Fibroblast of the conjunctiva (primary cell): ENCODE results near the gene KDM3B.
A peak's percentile ranks its signal among the peaks of the same experiment; 100 is the strongest.
"Not testable (repeated sequence)": the region's sequence is repeated elsewhere in the genome, so short reads cannot be mapped to it uniquely, and the experiment has no call there.

ENCODE experiments used
- DNase-seq: peaks from one replicate; pipeline ENCODE4 v3.0.0-alpha.2; 2010; ENCODE audit warnings: low read depth

Gene KDM3B

DNA sequence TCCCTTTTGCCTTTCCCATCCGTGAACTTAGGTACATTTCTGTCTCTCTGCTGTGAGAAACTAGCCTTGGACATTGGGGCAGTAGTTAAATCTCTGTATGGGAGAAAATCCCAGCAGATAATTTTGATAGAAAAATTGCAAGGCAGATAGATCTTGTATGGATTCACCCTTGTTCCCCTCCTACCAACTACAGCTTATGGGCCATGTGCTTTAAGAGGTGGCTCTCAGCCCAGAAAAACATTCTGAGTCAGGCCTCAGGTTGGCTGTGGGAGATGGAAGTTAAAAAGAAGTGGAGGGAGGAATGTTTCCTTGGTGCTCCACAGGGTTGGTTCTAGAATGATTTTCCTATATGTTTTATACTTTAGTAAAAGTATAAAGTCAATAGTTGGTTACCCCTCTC, 1.4 kb upstream of the KDM3B start:
- DNase-seq: peak; percentile 52

DNA sequence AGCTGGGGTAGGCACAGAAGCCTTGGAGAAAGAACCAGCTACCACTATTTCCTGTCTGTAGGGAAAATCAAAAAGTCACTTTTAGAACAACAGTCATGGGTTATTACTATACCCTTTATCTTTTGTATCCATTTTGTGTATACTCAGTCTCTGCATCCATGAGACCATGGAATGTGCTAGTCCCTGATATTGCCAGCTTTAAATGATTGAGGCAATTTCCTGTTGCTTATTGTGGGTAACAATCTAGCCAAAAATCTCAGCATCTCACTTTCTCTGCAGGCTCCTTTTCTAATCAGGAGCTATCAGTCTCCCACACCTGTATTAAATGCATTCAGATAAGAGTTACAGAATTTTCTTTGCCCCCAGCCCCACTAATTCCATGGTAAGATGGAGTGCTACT, 968 bp upstream of the KDM3B start:
- DNase-seq: no peak

DNA sequence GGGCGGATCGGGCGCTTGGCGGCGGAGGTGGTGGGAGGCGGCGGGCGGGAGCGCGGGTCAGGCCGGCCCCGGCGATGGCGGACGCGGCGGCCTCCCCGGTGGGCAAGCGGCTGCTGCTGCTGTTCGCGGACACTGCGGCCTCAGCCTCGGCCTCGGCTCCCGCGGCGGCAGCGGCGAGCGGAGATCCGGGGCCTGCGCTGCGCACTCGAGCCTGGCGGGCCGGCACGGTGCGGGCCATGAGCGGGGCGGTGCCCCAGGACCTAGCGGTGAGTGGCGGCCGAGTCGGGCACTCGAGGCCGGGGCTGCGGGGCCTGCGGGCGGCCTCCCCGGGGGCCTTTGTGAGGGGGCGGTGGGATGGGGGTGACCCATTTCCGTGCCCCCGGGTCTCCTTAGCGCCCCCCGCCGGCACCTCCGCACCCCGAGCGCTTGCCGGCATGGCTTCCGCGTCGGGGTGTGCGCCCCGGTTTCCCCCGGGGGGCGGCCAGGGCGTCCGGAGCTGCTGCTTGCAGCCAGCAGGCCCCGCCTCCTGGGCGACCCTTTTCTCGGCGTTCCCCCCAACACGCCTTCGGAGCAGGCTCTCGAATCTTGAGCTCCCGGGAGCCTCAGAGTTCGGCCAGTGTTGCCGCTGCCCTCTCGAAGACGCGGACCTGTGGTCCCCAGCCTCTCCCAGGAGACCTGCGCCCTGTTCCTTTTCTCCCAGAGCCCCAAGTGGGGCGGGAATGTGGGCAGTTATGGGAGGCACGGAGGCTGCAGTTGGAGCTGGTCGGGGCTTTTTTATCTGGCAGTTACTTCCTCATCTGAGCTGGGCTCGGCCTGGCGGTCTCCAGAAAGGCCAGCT, 456 bp downstream of the KDM3B start:
- peak; percentile 5 for DNase-seq

DNA sequence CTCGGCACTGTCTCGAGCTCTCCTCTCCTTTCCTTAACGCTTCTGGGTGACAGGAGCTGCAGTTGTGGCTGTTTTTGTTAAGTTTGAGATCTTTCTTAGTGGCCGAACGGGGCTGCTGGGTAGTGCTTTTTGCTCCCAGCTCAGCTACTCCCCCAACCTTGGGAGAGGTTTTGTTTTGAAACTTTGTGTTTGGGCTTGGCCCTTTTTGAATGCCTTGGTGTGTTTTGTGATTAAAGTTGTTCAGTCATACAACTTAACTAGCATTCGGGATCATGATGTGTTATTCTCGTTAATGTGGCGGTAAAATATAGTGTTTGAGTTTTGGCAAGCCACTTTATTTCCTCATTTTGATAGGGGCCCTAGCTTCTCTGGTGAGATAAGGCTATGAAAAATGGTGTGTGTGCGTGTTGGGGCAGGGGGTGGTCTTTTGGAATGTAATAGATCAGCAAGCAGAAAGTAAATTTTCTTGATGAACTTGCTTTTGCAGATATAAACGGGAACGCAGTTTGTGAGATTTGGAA, 1.1 kb downstream of the KDM3B start:
- DNase-seq: peak; percentile 22

DNA sequence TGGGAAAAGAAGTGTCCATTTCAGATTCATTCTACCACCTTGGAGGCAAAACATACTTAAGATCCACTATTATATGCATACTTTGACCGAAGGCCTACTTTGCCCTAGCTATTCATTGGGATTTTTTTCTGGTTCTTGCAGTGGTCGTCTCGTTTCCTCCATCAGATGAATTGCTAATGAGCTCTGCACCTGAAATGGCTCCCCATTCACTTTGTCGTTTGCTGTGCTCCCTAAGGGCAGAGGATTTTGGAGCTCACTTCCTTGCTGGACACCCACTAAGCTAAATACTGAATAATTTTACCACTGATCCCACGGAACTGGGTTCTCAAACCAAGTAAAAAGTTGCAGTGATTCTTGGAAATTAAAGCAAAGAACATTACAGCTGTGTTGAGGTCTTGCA, 1.9 kb downstream of the KDM3B start:
- DNase-seq: no peak

DNA sequence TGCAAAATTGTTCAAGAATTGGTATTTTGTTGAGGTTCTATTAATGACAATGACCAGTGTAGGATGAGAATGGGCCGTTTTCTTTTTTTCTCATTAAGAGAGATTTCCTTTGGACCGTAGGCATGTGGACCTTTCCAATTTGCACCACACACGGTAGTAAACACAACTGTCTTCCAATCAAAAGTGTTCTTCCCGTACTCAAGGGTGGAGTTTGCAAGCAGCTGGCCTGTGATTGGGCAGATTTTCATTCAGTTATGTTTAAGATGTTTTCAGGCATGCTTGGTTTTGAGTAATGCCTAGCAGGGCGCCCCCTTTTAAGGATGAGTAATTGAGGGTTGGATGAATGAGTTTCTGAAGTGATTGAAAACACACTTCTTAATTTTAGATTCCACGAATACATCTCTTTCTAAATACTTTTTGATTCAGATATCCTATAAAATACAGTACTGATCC, 2.5 kb downstream of the KDM3B start:
- DNase-seq: peak; percentile 61

DNA sequence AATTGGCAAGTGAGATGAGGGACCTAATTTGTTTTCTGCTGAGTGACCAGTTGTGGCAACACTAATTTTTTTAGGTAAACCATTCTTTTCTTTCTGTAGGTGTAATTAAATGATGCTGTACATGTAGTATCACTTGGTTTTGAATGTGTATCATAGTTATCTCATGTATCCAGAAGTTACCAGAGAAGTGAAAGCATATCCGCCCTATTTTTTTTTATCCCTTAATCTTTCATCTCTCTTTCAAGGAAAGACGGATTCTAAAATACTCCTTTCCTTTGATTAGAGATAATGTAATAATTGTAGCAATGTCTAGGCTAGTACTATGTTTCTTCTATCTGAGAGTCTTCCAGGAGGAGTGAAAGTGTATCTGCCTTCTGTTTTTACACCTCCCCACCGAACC, 7.1 kb downstream of the KDM3B start:
- DNase-seq: no peak

DNA sequence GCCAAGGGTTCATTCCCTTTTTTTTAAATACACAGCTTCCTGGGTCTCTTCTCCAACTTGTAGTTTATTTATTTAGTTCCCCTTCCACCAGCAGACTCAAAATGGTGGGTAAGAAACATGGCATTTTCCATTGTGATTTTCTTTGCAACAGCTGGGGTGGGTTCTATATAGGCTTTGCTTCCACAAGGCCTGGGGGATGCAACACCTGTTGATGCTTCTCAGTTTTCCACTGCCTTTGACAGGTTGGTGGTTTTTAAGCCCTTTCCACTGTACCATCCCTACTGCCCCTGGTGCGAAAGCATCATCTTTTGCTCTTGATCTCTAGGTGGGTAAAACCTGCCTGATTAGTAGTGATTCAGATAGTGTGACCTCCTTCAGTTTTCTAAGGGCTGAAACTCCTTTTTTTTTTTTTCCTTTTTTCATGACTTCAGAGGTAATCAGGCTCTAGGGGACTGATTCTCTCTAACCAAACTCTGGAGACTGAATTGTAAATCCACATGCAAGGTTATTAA, 8.5 kb downstream of the KDM3B start:
- DNase-seq: no peak

DNA sequence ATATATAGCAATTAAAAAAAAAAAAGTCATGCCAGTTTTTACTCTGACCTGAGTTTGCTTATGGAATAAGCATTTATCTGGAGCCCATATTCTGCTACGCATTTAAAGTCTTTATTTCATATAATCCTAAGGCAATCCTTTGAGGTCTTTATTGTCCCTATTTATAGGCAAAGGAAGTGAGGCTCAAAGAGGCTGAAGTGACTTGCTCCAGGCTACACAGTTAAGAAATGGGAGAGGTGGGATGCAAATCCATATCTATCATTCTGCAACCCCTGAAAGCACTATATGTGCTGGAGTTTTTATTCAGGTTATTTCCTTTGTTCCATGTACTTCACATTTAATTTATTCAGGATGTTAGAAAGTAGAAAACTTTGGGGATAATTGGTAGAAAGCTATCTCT, 12.1 kb downstream of the KDM3B start:
- no peak for DNase-seq

DNA sequence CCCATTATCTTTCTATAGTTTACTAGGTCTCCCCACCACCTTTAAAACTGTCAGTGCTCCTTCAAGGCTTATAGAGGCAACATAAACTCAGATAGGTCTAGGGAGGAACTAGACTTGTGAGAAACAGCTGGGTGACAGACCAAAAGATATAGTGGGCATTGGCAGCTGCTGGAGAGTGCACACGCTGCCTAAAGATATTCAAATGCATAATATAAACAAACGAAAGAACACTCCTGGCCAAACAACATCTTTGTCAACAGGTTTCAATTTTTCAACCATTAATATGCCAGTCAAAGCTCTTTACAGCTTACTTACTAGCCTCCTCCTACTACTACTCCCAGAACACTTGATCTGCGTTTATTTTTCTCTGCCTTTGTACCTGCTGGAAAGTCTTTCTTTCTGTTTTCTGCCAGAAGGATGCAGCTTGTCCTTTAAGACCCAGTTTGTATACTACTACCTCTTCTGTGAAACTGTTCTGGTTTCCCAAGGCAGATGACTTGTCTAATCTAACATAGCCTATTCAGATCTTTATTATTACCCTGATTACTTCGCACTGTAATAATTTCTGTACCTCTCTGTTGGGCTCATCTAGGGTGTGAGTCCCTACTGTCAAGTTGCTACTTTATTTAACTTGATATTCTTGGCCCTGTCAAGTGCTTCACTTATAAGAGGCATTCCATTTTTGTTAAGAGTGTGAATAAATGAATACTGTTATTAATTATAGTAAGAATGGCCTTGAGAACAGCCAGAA, 14.3 kb downstream of the KDM3B start:
- DNase-seq: no peak

DNA sequence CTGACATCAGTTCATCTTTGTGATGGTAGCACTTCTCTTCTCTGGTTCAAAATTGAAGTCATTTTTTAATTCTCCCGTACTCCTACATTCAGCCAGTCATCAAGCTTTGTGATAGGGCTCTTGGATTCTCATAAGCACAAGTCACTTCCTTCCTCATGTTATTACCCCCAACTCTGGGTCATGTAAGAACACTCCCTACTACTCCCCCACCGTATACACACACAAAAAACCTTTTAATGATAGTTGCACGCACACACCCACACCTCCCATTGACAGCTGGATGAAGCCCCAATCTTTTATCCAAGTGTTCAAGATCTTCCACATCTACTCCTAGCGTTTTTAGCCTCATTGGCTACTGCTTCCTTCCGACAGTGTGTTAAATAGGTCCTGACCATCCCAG, 16.8 kb downstream of the KDM3B start:
- no peak for DNase-seq

DNA sequence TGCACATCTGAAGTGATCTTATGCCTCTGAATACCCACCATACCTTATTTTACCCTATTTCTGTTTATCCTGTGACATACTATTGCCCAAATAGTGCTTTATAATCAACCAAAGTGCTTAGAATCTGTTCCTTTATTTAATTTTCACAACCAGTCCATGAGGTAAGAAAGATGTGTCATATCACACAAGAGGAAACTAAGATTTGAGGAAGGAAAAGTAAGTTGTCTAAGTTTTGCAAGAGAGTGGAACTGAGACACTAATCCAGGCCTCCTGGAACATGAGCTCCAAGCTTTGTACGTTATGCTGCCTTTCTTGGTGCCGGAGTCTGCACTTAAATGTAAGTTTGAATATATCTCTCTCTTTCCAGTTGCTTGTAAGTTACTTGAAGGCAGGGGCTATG, 17.2 kb downstream of the KDM3B start:
- DNase-seq: no peak

DNA sequence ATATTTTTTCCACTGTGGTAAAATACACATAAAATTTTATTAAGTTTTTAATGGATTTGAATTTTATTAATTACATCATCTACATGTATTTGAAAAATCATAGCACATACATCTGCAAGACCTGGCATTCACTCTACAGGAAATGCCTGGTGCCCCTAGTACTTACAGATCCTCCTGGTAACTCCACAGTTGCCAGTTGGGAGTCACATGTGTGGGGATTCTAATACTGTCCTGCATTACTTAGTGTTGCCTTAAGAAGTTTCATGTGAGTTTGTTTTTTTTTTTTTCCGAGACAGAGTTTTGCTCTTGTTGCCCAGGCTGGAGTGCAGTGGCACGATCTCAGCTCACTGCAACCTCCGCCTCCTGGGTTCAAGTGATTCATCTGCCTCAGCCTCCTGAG, 18.1 kb downstream of the KDM3B start:
- DNase-seq: peak; percentile 23

DNA sequence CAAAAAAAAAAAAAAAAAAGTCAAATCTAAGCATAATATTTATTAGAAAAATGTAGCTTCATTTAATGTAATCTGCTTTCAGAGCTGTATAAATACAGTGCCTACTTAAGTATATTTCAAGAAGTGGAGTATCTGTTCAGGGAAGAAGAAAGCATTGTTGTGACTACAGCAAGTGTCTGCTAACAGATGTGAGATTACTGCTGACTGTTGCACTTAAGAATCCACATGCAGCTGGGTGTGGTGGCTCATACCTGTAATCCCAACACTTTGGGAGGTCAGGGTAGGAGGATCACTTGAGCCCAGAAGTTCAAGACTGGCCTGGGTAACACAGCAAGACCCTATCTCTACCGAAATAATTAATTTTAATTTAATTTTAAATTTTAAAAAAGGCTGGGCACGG, 19.0 kb downstream of the KDM3B start:
- no peak for DNase-seq

DNA sequence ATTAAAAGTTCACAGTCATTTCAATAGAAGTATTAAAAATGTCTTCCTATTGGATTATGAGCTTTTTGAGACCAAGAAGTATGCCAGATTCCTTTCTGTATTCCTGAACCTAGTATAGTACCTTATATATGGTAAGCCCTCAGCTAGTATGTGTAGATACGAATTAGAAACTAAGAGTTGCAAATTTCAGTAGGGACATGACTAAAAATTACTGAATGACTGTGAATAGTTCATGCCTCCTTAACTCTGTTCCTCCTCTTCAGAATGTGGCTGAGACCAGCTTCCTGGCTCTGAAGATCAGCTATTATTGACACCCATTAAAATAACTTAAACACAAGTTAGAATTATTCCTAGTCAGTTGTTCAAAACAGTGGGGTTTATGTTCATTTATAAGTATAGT, 19.7 kb downstream of the KDM3B start:
- no peak for DNase-seq

DNA sequence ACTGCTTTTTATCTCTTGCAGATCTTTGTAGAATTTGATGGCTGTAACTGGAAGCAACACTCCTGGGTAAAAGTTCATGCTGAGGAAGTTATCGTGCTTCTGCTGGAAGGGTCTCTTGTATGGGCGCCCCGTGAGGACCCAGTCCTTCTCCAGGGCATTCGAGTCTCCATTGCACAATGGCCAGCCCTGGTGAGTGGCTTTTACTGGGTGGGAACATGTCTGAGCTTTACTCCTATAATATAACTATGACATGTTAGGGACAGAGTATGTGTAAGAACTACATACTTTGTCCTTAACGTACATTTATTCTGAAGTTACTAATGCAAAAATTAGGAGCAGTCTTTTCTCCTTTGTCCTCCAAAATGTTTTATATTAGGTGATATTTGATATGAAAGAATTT, 20.2 kb downstream of the KDM3B start:
- DNase-seq: no peak

DNA sequence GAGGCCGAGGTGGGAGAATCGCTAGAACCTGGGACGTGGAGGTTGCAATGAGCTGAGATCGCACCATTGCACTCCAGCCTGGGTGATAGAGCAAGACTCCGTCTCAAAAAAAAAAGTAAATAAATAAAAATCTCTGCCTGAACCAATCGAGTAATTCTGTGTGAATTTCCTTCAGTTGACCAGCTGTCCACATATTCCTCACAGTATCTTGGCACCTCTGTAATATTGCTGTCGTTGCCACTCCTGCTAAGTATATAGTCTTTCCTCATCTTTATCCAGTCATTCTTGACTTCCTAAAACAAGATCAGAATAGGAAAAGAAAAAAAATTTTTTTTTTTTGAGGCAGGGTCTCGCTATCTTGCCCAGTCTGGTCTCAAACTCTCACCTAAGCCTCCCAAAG, 29.9 kb downstream of the KDM3B start:
- no peak for DNase-seq

DNA sequence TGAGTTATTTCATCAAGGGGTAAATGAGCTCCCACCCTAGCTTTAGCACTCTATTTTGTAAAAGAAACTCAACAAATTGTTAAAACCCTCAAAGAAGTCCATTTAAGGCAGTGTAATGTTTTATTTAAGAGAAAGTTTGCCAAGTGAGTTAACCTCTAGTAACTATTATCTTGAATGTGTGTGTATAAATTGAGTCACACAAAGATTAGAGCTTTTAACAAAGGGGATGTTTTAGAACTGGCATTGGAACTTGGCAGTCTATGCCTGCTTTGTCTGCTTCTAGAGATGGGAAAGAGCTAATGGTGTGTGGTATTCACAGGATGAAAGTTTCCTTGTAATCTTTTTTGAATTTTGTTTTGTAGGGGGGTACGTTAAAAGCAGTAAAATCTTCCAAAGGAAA, 33.2 kb downstream of the KDM3B start:
- DNase-seq: no peak

DNA sequence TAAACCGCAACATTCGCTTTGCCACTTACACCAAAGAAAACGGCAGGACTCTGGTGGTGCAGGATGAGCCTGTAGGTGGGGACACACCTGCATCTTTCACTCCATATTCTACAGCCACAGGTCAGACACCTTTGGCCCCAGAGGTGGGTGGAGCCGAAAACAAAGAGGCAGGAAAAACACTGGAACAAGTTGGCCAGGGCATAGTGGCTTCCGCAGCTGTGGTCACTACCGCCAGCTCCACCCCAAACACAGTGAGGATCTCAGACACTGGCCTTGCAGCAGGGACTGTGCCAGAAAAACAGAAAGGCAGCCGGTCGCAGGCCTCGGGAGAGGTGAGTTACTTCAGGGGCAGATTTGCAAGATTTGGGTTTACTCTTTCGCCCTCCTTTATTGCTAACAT, 33.8 kb downstream of the KDM3B start:
- no peak for DNase-seq

DNA sequence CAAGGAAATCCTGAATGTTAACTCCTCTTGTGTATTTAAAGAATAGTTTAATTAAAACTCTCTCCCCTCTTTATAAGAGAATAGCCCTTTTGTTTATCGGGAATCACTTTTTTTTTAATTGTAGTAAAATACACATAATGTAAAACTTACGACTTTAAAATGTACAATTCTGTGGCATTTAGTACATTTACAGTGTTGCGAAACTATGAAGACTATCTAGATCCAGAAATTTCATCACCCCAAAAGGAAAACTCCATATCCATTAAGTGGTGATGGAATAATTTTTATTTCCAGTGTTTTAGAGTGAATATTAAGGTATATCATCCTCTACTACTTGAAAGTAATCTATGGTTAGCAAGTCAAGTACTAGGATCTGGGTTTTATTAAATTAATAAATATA, 36.8 kb downstream of the KDM3B start:
- no peak for DNase-seq

DNA sequence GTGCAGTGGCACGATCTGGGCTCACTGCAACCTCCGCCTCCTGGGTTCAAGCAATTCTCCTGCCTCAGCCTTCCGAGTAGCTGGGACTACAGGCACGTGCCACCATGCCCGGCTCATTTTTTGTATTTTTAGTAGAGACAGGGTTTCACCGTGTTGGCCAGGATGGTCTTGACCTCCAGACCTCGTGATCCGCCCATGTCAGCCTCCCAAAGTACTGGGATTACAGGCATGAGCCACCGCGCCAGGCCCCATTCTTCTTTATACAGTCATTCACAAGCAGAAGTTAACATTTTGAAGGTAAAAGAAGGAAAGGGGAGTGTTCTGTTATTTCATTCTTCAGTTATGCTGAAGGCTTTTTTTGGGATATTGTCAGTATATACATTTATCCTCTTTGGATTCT, 37.4 kb downstream of the KDM3B start:
- DNase-seq: not testable (repeated sequence)

DNA sequence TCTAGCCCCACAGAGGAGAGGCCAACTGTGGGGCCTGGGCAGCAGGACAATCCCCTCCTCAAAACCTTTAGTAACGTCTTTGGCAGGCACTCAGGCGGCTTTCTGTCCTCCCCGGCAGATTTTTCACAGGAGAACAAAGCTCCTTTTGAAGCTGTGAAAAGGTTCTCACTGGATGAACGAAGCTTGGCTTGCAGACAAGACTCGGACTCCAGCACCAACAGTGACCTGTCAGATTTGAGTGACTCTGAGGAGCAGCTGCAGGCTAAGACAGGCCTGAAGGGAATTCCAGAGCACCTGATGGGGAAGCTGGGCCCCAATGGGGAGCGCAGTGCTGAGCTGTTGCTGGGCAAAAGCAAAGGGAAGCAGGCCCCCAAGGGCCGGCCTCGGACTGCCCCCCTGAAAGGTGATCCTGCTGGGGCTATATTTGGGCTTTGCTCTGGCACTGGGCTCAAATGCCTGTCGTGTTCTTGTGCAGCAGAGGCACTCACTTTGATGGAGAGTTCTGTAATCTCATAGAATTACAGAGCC, 39.4 kb downstream of the KDM3B start:
- no peak for DNase-seq

DNA sequence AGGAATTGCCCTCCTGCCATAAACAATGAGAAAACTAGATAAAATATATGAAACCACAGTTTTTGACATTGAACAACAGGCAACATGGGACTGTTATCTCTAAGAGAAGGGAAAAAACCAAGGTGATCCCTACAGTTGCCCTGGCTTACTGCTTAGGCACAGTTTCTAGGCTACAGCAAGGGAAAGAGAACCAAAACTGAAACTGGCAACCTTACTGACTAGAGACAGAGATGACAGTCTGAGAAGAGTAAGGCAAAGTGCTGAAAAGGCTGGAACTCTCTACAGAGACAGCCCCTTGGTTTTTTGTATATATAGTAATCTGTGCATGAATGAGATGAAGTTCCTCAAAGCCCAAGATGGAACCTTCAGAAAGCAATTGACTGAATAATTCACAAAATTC, 50.2 kb downstream of the KDM3B start:
- no peak for DNase-seq
